ENCODE data around the gene RDH13.
"Not testable (repeated sequence)": the region's sequence is repeated elsewhere in the genome, so short reads cannot be mapped to it uniquely, and the experiment has no call there.

RDH13 gene

GRCh38 chr19:55042688-55043087 is 20.3 kb downstream of the RDH13 start:
- DNase-seq = no peak

- DNase-seq = no peak
Observed at GRCh38 chr19:55042344-55042678, 20.6 kb downstream of the RDH13 start.

- DNase-seq = peak; percentile 18
Observed at GRCh38 chr19:55041627-55042343, 21.2 kb downstream of the RDH13 start.

- no peak for DNase-seq
Observed at GRCh38 chr19:55041244-55041626, 21.7 kb downstream of the RDH13 start.

- not testable (repeated sequence) for DNase-seq
Observed at GRCh38 chr19:55040654-55041053, 22.3 kb downstream of the RDH13 start.

- not testable (repeated sequence) for DNase-seq
Observed at GRCh38 chr19:55037603-55038002, 25.3 kb downstream of the RDH13 start.

- no peak for DNase-seq
Observed at GRCh38 chr19:55036058-55036457, 26.9 kb downstream of the RDH13 start.

- no peak for DNase-seq
Observed at GRCh38 chr19:55034751-55035150, 28.2 kb downstream of the RDH13 start.

GRCh38 chr19:55032976-55033643 is 29.8 kb downstream of the RDH13 start:
- DNase-seq = not testable (repeated sequence)

- no peak for DNase-seq
Observed at GRCh38 chr19:55032170-55032800, 30.7 kb downstream of the RDH13 start.

GRCh38 chr19:55031178-55031577 is 31.8 kb downstream of the RDH13 start:
- no peak for DNase-seq

GRCh38 chr19:55028757-55029156 is 34.2 kb downstream of the RDH13 start:
- DNase-seq = no peak

- no peak for DNase-seq
Observed at GRCh38 chr19:55027472-55028337, 35.2 kb downstream of the RDH13 start.

GRCh38 chr19:55027140-55027471 is 35.8 kb downstream of the RDH13 start:
- DNase-seq = not testable (repeated sequence)

GRCh38 chr19:55024111-55024510 is 38.8 kb downstream of the RDH13 start:
- no peak for DNase-seq

GRCh38 chr19:55020351-55020750 is 42.6 kb downstream of the RDH13 start:
- DNase-seq = not testable (repeated sequence)

GRCh38 chr19:55018633-55019032 is 44.3 kb downstream of the RDH13 start:
- DNase-seq = no peak

GRCh38 chr19:55018216-55018615 is 44.7 kb downstream of the RDH13 start:
- DNase-seq = no peak

- no peak for DNase-seq
Observed at GRCh38 chr19:55016017-55016416, 46.9 kb downstream of the RDH13 start.

- no peak for DNase-seq
Observed at GRCh38 chr19:55015126-55015525, 47.8 kb downstream of the RDH13 start.

- peak; percentile 19 for DNase-seq
Observed at GRCh38 chr19:55014714-55015113, 48.2 kb downstream of the RDH13 start.

GRCh38 chr19:55013596-55013995 is 49.4 kb downstream of the RDH13 start:
- no peak for DNase-seq

- no peak for DNase-seq
Observed at GRCh38 chr19:55012306-55012705, 50.6 kb downstream of the RDH13 start.

Measured in CD4-positive, alpha-beta T cell treated with Interleukin-10 for 1 hour (primary cell).